ENCODE results near the gene CABLES2.

Gene CABLES2

DNA sequence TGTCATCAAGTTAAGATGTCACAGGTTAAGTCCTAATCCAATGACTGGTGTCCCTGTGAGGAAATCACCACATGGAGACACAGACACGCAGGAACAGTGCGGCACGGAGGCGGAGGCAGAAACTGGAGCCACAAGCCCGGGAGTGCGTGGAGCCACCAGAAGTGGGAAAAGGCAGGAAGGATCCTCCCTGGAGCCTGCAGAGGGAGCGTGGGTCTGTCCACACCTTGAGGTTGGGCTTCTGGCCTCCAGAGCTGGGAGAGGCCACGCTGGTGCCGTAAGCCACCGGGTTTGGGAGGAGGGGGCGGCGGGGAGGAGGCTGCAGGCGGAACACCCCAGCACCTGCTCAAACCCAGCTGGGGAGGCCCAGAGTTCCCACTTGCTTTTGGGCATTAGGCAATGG is 3.8 kb downstream of the CABLES2 start:
- DNase-seq: no peak

DNA sequence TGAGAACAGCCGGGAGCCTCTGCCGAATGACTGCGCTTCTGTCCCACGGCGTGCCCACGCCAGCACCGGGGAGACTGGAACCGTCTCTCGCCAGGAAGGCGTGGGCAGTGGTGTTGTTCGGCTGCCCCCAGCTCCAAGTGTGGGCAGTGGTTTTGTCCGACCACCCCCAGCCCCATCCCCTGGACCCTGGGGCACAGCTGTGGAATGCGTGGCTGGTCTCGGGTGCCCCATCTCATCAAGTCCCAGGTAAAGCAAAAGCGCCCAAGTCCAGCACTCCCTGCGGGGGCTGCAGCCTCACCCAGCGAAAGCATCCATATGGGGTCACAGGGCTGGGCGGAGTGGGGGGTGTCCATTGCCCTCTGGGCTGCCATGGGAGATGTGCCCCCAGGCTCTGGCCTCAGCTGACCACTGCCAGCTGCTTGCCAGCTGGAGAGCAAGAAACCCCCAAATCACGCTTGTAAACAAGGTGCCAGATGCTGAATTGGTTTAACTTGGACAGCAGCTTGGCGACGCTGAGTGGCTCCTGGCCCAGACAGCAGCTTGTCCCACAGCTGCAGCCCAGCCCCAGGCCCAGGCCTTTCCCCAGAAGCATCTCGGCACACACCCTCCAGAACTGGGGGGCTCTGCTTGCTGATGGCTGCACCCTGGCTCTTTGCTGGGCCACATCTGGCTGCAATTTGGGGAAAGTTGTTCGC is 4.5 kb downstream of the CABLES2 start:
- no peak for DNase-seq

DNA sequence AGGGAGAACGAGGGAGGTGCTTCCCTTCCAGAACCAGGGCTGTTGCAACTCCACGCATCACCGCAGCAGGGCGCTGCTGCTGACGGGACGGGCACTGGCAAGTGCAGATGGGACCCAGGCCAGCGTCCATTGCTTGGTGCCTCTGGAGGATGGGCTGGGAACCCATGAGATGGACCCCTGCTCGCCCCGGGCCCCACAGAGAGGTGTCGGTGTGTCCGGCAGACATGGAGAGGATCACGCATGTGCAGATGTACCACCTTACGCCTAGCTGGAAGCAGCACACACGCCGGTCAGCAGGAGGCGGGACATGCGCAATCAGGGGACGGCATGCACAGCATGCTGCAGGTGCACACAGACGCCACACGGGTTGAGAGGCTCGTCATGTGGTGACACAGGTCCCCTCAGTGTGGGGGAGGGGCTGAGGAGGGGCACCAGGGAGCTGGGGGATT is 5.7 kb downstream of the CABLES2 start:
- DNase-seq: no peak

DNA sequence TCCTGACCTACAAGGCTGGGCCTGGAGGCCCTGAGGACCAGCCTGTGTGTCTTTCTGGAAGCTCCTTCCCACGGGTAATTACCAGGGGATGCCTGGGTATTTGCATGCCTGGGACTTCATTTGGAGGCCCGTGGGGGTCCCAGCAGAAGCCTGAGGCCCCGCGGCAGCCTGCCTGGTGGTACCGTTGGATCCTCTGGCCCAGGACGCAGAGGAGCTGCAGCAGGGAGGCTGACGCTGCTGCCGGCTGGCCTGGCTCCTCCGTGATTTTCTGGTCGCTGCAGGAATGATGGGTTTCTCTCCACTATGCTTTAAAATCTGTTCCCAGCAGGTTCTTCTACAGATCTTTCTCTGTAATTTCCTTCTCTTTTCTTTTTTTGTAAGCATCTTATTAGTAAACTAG is 6.5 kb downstream of the CABLES2 start:
- no peak for DNase-seq

DNA sequence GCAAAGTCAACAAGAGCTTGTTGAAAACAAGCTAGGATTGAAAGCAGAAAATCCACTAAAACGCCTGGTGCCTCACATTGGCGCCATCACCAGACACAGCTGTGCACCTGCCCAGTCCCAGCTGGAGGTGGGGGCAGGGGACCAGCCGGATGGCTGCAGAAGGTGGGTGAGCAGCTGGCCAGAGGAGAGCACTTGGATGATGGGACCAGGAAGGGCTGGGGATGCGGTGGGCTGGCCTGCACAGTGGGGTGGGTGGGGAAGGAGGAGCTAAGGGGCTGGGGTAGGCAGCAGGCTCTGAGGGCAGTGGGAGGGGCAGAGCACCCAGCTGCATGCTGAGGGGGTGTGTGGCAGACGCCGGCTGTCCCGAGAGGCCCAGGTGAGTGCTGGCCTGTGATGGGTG is 7.1 kb downstream of the CABLES2 start:
- no peak for DNase-seq

DNA sequence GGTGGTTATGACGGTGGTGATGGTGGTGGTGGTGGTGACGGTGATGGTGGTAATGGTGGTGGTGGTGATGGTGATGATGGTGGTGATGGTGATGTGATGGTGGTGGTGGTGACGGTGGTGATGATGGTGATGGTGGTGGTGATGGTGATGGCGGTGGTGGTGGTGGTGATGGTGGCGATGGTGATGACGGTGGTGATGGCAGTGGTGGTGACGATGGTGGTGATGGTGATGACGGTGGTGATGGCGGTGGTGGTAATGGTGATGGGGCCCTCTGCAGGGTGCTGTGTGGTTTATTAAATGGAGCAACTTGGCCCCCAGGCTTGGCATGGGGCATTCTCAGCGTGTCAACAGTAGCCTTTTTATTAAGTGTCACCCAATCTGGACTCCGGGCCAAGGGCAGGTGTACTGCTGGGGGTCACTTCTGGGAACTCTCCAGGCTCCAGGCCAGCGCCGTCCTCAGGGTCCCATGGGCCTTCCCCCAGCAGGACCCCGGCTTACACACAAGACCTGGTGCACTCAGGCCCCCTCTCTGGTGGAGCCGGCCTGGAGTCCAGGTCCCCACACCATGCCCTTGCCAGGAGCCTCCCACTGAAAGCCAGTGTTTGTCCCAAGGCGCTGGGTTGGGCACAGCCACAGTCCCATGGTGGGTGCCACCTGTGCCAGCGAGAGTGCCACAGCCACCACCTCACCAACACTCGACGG is 8.8 kb downstream of the CABLES2 start:
- DNase-seq: no peak

DNA sequence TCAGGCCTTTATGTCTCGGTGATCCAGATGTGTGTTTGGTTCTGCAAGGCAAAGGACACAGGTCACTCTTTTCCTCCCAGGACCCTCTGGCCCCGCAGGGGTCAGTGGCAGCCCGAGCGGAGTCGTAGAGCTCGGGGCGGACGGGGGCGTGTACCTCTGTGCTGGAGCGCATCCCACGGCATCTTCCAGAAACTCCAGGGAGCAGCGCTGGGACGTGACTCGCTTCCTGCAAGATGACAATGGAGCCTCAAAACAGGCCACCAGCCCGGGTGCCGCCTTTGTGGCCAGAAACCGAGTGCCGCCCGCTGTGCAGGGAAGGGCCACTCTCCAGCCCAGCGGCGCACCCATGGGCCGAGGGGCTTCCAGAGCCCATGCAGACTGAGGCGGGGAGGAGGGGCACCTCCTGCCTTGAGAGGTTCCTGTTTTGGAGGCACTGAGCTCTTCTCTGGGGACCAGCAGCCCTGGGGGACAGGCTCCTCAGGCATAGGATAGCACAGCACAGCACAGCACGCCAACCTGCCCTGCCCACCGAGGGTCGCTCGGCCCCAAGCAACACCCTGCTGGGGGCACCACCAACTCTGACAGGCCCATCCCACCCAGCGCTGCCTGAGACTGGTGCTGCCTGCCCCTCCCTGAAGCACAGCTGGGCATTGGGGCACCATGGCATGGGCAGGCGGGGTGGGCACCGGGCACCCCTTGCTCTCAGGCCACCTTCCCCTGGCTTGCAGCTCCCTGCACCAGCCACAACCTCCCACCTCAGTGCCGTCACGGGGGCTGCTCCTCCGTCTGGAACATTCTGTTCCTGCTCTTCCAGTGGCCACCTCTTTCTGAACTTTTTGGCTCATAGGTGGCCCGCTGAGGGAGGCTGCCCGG is 10.5 kb downstream of the CABLES2 start:
- DNase-seq: no peak

DNA sequence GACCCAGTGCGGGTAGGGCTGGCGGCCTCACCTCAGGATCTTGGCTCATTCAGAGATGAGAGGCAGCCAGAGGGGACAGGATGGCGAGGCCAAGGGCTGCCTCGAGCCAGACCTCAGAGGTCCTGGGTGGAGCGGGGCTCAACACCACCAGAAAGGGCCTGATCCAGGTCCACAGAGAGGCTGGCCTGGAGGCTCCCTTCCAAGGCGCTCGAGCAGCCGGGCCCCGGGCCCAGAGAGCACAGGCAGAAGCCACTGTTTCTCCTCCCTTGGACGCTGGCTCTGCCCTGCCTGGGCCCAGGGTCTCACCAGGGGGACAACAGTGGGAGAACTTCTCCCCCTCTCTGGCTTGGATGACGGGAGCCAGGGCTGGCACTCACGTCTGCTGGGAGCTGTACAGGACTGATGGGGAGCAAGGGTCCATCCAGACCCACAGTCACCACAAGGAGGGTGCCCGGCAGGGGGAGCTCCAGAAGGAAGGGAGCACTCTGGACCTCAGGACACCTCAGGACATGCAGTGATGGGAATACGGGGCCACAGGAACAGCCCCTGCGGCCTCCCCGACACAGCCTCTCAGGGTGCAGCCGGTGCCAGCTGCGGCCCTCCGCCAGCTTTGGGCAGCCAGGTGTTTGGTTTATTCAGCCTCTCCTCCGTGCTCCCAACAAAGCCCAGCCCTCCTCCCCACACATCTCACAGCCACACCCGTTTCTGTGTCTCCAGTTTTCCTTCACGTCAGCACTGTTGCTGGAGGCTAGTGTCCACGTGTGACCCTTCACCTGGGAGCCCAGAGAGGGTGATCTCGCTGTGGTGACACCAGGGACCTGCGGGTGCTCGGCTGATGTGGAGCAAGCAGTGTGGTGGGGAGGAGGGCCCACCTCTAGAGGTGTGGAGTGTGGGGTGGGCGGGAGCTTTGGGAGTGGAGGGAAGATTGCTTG is 11.5 kb downstream of the CABLES2 start:
- no peak for DNase-seq

DNA sequence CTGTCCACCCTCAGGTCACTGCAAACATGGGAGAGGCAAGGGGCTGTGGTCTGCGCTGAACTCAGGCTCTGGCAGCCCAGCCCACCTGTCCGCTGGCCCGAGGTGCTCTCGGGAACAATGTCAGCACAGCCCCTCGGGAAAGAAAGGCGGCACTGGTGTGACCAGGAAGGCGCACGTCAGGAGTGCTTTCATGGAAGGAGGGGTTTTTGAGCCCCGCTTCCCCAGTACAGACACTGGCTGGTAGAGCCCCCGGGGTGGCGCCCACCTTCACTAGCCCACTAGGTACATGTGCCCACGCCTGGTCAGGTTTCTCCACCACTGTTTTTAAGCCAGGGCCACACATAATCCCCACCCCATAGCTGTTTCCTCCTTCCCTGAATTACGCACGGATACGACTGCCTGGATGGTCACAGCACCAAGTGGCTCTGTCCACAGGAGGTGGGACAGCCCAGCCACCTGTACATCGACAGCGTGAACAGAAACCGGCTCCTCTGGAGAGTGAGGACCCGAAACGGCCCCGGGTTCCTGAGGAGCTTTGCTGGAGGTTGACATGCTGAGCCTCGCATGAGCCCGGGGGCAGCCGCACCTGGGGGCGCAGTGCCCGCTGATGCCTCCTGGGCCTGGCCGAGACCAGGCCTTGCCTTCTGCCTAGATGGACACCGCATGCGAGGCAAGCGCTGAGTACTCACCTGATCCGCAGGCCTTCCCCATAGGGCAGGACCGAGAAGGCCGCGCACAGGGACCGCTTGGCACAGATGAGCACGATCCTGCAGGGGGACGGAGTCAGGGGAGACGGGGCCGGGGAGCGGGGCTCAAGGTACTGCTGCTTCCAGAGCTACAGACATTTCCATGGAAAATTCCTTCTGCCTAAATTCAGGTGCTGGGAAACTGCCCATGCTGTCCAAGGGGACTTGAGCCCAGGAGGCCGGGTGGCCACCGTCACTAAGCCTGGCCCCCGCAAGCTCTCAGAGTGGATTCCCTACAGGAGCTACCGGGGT is 12.5 kb downstream of the CABLES2 start:
- DNase-seq: no peak

DNA sequence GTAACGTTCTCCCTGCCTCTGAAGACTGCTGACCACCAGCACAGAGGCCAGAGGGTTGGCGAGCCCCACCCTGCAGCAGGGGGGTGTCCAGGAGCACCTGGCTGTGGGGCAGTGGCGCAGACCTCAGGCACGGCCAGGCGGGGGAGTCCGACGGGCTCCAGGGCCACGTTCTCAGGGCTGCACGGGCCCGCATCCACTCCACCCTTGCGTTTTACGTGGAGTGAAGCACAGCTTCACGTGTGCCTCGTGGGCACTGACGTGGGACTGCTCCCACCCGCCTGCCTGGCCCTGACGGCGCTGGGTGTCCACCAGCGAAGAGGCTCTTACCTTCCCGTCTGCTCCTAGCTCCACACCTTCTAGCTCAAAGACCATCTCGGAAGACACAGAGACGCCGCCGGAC is 13.3 kb downstream of the CABLES2 start:
- no peak for DNase-seq

DNA sequence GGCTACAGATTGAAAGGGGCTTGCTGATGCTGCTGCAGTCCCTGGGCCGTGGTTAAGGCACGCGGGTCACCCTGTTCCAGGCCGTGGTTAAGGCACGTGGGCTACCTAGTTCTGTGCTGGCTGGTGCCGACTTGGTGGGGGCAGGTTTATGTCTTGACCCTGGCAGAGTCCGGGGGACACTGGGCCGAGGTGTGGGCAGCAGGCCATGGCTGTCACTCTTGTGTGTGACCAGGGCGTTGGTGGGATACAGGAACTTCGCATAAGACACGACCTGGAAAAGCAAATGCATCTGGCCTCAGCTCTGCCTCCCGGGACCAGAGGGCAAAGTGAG is 13.8 kb downstream of the CABLES2 start:
- no peak for DNase-seq

DNA sequence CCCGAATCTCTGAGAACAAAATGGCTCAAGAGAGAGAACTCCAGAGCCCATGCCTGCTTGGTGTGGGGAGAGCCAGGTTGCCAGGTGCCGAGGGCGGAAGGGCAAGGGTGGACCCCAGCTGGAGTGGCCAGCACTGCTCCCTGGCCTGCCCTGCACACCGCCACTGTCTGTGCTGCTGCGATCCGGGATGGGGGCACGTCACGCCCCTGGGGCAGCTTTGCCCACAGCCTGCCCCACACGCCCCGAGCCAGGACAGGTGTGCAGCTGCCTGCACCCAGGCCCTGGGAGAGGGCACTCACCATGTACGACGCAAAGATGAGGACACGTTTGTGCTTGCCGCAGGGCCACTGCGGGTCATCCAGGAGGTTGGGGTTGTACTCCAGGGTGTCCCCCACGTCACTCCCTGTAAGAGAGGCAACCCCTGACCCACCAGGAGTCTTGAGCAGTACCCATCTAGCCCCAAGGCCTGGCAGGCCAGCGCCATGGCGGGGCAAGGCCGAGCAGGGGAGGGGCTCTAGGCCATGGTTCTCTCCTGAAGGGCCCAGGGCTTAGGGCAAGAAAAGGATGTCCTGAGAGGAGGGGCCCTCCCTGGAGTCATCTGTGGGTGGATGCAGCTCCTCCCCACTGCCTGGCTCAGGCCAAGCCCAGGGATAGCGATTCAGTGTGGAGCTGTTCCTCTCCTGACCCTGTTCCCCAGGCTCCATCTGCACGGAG is 14.3 kb downstream of the CABLES2 start:
- no peak for DNase-seq

DNA sequence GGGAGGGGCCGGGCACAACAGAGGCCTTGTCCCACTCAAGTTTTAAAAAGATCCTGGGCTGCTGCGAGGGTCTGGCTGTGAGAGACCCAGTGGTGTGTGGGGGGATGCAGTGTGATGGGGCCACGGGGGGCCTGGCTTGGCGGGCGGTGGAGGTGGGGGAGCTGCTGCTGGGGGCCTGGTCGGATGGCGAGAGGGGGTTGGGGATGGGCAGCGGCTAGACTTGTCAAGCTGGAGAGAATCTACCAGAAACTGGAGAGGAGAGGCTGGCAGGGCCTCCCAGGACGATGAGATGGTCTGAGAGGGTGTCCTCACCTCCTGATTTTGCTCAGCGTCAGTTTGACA is 15.0 kb downstream of the CABLES2 start:
- no peak for DNase-seq

DNA sequence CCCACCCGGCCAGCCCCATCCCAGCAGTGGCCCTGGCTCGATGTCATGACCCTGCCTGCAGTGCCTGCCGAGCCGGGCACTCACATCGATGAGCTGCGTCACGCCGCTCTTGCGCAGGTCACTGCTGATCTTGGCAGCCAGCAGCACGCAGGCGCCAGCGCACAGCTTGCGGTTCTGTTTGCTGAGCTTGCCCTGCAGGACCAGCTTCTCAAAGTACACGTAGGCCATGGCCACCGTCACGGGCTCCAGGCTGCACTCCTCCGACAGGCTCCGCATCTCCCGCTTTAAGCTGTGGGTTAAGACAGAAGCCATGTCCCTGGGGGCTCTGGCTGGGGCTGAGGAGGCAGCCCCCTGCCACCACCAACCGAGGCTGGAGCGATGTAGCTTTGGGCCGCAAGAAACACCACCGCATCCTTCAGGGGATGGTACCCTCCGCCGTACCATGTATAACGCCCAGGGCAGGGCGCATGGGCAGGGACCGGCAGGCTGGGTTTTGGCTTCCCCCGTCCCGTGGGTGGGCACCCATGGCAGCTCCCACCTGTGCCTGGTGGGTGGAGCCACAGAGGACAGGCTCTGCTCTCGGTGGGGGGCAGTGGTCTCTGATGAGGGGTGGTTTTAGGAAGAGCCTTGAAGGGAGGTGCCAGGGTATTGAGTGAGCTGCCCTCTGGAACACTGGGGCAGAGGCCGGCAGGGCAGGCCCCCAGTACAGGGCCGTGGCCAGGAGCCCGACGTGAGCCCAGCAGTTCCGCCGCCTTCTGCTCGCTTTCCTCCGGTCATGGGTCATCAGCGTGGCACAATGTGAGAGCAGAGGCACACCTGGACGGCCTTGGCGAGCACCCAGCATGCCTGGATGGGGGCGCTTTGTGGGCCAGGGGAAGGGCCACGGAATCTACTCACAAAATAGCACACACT is 15.7 kb downstream of the CABLES2 start:
- no peak for DNase-seq

DNA sequence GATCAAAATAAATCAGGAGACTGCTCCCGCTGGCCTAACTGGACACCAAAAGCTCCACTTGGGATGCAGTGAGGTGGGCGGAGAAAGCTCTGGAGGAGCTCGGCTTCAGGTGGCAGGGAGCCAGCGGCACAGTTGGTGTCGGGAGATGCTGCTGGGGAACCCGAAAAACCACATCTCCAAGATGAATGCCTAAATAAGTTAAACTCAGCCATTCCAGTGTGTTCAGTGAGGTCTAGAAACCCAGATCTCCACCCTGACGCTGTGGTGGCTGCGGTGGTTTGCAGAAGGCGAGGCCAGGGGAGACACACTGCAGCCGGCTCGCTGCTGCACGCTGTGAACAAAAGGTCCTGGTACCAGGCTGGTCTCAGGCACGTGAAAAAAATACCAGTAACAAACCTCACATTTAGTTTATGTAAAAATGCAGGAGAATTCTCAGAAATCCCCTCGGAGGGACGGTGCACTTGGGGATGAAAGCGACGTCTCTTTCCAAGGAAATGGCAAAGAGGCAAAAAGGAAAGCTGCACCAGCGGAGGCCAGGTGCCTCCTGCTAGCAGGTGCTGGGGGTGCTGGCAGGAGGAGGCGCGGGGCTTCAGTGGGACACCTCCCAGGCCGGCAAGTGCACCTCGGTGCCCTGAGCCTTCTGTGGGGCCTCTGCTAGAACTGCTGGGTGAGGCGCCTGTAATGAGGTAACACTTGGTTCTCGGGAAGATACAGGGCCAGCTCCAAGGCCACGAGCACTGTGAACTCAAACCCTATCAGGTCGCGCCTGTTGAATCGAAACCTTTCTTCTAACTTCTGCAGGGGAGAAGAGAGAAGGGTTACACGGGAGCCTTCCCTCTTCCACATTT is 16.5 kb downstream of the CABLES2 start:
- DNase-seq: no peak

DNA sequence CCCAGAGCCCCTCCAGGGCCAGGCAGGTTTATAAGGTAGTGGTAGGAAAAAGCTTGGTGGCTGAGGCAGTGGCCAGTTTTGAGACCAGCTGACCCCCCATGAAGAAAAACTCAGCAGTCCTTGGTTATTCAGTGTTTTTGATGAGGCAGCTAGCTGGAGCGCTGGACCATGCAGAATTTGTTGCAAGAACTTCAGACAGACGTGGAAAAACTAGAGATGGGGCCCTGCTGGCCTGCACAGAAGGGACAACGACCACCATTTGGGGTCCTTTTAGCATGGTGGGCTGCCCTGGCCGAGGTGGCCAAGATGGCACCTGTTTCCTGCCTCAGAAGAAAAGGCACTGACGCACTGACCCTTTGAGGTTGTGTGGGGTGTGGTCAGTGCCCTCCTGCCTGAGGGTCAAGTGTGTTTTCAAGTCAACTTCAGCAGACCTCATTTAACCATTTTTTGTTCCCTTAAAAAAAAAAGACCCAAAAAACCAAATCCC is 17.4 kb downstream of the CABLES2 start:
- DNase-seq: no peak

DNA sequence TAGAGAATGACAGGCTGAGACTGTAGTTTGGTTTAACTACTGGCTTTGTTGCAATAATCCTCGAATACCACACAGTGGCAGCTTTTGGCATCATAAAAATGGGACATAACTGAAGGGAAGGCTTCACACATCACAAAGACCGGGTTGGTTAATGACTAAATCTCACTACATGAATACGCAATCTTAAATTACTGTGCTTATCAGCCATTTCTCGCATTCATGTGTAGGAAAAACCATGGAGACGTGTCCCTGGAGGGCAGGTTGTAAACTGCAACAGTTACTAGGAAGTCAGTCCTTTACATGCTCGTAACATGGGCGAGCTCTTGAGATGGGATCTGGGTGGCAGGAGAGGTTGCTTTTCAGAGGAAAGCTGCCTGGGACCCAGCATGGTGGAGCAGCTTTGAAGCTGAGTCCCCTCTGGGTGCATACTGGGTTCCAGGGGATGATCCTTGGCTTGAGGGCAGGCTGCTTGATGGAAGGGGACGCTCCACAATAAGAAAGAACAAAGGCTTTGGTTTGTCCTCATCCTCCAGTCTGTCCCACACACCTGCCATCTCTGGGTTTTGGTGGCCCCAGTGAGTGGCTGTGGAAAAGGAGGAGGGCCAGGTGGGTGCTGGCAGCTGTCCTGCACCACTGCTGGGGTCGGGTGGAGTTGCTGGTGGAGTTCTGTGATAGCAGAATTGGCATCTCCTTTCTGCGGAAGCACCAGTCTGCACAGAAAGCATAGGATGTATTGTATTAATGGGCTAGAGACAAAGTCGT is 18.1 kb downstream of the CABLES2 start:
- DNase-seq: no peak

All from NCI-H1048 (cell line).